ENCODE results near the gene ATP9A. TPM values are rescaled to one million over a fixed set of nuclear protein-coding genes. Genes with fewer than 3 reads are reported as not detected.
"Not testable (repeated sequence)": the region's sequence is repeated elsewhere in the genome, so short reads cannot be mapped to it uniquely, and the experiment has no call there.

Gene ATP9A
- polyA plus RNA-seq, 3 donors, result 57.4 to 60.8 (median 58.5) TPM

DNA sequence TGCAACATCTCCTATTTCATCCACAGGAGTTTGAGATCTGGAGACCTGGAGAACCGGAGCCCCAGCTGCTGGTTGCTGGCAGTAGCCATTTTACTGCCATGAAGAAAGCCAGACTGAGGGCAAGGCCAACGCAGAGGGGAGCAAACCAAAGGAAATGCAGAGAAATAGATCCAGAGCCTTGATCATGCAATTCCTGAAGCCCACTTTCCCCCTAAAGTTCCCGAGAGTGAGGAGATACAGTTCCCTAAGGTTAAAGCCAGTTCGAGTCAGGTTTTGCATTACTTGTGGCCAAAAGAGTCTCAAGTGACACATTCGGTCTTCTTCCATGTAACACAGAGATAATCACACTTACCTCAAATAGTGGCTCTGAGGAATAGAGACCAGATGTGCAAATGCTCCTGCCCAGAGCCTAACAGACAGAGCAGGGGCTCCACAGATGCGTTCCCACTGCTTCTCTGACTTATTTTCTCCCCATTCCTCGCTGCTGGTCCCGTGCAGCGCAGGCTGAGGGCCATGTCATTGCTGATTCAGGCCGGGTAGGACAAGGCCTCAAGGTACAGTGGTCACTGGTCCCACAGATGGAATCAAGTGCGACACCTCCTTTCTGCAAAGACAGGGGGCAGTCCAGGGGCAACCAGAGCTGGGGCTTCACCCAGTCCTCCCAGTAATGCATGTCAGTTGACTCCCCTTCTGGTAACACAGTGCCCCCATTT, 190.6 kb downstream of the ATP9A start:
- no peak for DNase-seq (ENCODE audit: extremely low read depth in 1 of 11, low read depth in 9 of 11, low spot score in 4 of 11)

DNA sequence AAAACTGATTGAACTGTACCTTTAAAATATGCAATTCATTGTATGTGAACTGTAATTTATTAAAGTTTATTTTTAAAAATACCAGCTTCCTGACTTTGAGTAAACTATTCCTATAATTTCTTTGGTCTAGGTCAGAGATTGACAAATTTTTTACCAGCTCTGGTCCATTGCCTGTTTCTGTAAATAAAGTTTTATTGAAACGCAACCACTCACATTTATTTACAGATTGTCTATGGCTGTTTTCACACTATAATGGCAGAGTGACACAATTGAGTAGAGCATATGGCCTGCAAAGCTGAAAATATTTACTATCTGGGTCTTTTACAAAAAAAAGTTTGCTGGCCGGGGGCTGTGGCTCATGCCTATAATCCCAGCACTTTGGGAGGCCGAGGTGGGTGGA, 192.7 kb downstream of the ATP9A start:
- no peak for DNase-seq (ENCODE audit: extremely low read depth in 1 of 11, low read depth in 9 of 11, low spot score in 4 of 11)

DNA sequence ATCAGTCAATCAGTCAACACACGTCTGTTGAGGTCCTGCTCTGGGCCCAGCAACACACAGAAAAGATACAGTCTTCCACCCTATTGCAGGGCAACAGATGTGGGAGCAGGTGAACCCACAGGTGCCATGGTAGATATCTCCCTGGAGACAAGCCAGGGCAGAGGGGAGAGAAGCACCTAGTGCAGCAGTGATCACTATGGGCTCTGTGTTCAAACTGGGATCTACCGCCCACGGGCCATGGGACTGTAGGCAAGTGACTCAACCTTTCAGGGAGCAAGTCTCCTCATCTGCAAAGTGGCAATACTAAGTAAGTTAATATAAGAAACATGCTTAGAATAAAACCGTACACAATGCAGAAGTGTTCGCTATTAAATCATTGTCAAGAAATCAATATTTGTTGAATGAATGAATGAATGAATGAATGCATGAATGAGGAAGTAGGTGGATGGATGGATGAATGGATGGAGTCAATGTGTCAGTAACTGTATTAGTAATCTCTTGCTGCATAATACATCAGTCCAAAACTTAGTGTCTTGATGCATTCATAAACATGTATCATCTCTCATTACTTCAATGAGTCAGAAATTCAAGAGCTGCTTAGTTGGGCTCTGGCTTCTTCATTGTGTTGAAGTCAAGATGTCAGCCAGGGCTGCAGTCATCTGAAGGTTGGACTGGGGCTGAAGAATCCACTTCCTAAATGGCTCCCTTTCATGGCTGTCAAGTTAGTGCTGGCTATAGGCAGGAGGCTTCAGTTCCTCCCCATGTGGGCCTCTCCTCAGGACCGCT, 193.7 kb downstream of the ATP9A start:
- no peak for DNase-seq (ENCODE audit: extremely low read depth in 1 of 11, low read depth in 9 of 11, low spot score in 4 of 11)

DNA sequence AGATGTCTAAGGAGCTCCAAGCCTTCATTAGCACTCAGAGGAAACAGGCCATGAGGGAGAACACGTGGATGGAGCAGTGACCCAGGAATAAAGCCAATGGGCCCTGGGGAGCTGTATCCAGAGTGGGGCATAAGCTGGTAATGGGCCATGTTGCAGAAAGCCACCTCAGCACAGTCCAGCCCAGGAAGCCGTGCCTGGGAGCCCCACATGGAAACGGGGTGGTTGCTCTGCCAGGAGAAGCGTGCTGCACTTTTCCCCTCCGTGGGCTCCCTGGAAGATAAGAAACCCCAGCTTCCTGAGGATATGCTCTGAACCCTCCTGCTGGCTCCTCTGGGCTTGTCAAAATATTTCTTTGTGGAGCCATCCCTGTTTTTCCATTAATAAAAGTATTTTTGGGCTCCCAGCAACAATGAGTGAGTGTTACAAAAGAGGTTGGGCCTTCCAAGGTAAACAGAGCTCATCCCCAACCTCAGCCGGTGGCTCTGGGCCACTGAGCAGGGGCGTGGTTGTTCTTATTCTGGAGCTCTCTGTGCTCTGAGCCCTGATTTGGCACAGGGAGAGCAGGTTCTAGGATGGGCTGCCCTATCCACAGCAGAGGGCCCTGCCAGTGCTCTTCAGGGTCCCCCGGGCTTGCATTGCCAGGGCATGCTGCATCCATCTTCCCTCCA, 194.5 kb downstream of the ATP9A start:
- DNase-seq (ENCODE audit: extremely low read depth in 1 of 11, low read depth in 9 of 11, low spot score in 4 of 11), result no peak

DNA sequence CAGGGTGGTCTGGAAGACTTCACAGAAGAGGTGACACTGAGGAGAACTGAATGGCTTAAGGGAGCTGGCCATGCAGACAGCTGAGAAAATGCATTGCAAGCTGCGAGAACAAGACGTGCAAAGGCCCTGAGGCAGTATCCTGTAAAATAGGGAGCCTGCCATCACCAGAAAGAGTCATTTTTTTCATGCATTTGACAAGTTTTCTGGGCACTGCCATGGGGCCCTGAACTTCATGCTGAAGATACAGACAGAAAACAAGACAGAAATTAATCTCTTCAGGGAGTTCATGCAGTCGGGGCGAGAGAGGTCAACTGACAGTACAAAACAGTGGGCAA, 196.8 kb downstream of the ATP9A start:
- DNase-seq (ENCODE audit: extremely low read depth in 1 of 11, low read depth in 9 of 11, low spot score in 4 of 11), result no peak

DNA sequence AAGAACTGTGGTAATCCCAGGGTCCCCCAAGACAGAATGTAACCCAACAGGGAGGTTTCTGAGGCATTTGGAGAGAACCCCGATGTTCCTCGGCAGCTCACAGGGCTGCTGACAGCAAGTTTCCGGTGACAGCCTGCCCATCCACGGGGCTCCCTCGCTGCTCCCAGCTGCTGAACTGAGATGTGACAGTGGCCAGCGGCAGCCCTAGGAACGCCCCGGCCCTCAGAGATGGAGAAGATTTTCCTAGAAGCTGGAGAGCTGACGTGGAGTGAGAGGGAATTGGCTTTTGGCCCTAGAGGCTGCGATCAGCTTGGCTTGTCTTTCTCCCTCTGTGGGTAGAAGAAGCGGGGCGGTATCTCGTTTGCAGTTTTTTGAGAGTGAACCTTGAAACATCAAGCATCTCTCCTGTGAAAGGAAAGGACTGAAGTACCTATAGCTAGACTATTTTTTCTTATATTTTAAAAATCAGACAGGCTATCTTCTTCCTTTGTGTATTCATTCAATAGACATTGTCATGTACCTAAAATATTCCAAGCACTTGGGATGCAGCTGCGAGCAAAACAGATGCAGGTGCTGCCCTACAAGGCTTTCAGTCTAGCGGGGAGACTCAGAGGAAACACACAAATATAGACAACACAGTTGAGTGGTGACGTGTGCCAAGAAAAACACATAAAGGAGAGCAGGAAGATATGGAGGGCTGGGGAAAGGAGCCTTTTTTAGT, 197.3 kb downstream of the ATP9A start:
- no peak for DNase-seq (ENCODE audit: extremely low read depth in 1 of 11, low read depth in 9 of 11, low spot score in 4 of 11)

DNA sequence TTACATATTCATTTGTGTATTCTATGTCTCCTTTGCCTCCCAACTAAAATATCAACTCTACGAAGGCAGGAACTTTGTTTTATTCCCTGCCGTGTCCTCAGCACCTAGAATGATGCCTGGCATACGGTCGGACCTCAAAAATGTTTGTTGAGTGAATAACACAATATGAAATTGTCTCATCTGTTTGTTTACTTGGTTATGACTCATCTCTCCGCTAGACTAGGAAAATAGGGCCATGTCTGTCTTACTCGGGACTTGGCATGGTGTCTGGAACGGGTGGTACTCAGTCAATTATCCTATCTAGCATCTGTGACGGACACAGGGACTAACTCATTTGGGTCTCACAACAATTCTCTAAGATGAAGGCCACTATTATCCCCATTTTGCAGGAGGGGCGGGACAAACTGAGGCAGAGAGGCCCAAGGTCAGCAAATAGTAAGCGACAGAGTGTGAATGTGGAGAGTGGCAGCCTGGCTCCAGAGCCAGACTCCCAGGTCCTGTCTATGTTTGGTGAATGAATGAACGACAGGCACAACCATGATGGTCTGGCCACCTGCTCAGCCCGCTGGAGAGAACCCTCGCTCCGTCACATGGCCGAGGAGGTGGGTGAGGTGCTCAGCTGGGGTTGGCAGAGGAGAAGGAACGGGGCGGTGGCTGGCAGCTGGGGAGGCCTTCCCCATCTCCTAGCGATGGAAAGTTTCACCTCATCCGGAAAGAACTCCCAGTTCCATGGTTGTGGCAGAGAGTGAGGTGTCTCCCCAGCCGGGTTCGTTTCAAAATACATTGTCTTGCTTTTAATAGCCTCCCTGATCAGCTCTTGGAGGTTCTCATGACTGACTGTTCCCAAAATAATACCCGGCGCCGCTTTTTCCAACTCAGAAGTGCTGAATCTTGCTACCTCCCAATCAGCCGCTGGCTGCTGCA, 198.1 kb downstream of the ATP9A start:
- no peak for DNase-seq (ENCODE audit: extremely low read depth in 1 of 11, low read depth in 9 of 11, low spot score in 4 of 11)

DNA sequence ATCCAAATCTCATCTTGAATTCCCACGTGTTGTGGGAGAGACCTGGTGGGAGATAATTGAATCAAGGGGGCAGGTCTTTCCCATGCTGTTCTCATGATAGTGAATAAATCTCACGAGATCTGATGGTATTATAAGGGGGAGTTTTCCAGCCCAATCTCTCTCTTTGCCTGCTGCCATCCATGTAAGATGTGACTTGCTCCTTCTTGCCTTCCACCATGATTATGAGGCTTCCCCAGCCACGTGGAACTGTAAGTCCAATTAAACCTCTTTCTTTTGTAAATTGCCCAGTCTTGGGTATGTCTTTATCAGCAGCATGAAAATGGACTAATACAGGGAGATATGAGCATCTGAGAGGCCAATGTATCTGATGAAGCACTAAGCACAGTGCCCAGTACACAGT, 199.7 kb downstream of the ATP9A start:
- DNase-seq (ENCODE audit: extremely low read depth in 1 of 11, low read depth in 9 of 11, low spot score in 4 of 11), result not testable (repeated sequence)

DNA sequence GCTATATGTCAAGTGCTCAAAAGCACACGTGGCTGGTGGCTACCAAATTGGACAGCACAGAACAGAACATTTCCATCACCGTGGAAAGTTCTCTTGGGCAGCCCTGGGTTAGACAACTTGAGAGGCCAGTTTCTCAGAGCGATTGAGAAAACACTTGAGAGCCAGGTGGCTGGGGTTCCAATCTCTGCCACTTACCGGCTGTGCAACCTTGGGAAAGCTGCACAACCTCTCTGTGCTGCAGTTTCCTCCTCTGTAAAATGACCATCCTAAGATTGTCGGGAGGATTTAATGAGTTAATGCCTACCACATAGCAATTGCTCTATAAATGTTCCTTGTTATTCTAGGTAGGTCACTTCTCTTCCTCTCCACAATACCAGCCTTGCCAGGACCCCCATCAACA, 200.6 kb downstream of the ATP9A start:
- DNase-seq (ENCODE audit: extremely low read depth in 1 of 11, low read depth in 9 of 11, low spot score in 4 of 11), result no peak

DNA sequence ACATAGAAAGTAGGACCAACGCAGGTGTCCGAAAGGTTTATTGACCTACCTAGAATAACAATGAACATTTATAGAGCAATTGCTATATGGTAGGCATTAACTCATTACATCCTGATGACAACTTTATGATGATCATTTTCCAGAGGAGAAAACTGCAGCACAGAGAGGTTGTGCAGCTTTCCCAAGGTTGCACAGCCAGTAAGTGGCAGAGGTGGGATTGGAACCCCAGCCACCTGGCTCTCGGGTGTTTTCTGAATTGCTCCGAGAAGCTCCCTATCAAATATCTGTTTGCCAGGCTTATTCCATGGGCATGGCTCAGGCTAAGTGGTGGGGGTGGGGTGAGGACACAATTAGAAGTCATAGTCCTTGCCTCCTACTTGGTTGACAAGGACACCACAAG, 201.6 kb downstream of the ATP9A start:
- no peak for DNase-seq (ENCODE audit: extremely low read depth in 1 of 11, low read depth in 9 of 11, low spot score in 4 of 11)

DNA sequence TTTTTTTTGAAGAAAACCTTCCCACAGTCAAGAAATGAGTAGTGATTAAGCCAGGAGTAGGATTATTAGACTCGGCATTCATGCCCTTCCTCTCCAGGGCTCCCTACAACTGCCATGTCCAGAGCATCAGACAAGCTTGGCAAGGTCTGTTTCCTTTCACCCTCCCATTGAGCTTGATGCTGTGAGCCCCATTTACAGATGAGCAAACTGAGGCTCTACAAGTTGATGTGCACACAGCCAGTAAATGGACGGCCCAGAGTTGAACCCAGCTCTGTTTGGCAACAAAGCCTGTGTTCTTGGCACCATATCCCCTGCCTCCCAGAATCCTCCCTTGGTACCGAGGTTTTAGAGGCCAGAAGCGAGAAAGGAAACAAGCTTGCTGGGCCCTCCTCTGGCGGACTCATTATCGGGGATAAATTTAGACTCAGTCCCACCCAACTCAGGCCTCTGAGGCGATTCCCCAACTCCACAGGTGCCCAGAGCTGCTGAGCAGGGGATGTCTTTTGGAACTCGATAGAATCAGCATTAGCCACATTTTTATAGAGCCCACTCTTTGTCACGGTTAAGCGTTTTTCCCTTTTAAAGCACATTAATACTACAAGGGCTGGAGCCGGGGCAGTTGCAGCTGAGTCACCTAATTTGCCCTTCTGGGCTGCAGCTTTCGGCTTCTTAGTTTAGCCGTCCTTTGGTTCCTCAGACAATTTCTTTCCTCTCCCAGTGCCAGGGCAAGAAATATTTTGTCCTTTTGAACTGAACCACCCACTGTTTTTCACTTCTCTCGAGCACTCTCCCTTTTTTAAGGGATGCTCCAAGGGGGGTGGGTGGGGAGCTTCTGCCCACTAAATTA, 202.7 kb downstream of the ATP9A start:
- no peak for DNase-seq (ENCODE audit: extremely low read depth in 1 of 11, low read depth in 9 of 11, low spot score in 4 of 11)

DNA sequence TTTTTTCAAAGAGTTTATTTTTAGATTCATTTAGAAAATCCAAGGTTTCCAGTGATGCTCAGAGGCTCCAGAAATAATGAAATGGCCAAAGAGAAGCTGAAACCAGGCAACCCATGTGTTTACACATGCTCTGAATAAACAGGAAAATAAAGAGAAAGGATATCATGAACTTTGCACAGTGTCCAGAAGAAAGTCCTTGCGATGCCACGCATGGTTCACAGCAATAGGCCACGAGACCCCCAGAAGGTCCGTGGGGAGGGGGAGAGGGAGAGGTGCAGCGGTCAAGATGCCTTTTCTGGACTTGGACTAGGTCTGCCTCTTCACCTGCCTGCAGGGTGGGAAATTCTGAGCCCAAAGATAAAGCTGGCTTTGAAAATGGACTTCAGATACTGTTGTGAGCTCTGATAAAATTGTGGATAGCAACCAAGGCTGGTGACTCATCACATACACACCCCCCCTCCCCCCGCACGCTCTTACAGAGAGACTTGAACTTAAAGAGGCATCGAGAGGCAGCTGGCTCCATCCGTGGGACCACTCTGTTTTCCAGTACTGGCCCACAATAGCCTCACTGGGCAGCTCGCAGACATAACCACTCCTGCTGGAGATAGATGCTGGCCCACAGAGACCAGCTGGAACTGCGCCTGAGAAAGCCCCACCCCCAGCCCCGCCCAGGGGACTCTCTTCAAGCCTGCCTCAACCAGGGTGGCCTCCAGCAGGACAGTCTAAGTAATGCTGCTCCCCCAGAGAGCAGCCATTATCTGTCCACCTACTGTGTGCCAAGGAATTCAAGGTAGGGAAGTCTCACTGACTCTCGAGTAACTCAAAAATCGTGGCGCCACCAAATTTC, 204.5 kb downstream of the ATP9A start:
- peak in 3 of 11 donors; percentile 39 to 46 (median 41) for DNase-seq (ENCODE audit: extremely low read depth in 1 of 11, low read depth in 9 of 11, low spot score in 4 of 11)

DNA sequence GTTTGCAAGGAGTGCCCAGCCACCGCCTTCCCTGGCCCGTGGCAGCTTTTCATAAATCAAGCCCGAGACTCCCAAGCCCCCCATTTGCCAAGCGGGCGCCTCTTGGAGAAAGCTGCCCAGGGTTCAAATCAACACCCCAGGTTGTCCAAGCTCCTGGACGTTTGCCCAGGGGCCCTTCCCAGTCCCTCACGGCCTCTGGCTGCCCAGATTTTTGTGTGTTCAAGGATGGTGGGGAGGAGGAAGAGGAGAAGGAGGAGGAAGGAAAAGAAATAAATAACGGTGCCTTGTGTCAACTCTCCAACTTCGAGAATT, 205.1 kb downstream of the ATP9A start:
- peak in 2 of 11 donors; percentile 29 to 33 for DNase-seq (ENCODE audit: extremely low read depth in 1 of 11, low read depth in 9 of 11, low spot score in 4 of 11)

DNA sequence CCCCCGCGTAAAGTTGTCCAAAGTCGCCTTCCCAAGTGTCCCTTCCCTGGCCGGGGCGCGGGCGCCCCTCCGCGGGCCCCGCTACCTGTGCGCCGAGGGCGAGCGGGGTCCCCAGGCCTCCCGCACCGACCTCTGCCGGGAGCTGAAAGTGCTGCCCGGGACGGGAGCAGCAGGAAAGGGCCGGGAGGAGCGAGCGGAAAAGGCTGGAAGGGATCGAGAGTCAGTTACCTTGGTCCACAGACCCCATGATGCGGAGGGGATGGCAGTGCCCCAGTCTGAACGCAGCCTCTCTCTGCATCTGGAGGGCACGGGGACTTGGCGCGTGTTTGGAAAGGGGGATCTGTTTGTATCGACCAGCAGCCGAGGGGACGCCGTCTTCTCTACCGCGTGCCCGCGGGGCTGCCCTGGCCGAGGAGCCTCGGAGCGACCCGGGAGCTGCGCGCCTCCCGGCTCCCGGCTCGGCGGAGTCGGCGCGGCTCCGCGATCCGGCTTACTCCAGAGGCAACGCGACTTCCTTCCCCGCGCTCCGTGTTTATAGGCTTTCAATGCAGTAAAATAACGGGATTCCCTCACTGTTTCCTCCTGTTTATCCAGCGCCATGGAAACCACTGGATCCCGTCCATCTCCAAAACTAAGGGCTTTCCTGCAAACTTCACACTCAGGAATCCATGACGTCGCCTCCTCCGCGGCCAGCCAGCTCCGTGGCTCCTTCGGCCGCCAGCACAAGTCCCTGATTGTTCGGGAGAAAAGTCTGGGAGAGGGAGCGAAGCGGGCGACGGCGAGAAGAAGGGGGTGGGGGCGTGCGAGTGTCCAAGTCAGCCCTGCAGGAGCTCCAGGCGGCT, 205.6 kb downstream of the ATP9A start:
- peak; percentile 77 to 95 (median 88) for DNase-seq (ENCODE audit: extremely low read depth in 1 of 11, low read depth in 9 of 11, low spot score in 4 of 11)

DNA sequence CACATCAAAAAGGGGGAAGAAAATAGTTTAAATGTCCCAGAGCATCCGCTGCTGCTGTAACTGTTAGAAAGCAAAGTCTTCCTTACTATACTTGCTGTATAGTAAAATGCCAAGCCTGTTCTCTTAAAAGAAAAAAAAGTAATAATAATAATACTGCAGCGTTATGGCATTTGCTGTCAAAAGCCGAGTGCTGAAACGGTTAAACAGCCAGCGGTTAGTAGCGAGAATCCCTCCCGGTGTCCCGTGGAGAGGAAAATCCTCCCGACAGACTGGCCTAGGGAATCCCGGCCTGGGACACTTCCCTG, 206.2 kb downstream of the ATP9A start:
- DNase-seq (ENCODE audit: extremely low read depth in 1 of 11, low read depth in 9 of 11, low spot score in 4 of 11), result no peak

DNA sequence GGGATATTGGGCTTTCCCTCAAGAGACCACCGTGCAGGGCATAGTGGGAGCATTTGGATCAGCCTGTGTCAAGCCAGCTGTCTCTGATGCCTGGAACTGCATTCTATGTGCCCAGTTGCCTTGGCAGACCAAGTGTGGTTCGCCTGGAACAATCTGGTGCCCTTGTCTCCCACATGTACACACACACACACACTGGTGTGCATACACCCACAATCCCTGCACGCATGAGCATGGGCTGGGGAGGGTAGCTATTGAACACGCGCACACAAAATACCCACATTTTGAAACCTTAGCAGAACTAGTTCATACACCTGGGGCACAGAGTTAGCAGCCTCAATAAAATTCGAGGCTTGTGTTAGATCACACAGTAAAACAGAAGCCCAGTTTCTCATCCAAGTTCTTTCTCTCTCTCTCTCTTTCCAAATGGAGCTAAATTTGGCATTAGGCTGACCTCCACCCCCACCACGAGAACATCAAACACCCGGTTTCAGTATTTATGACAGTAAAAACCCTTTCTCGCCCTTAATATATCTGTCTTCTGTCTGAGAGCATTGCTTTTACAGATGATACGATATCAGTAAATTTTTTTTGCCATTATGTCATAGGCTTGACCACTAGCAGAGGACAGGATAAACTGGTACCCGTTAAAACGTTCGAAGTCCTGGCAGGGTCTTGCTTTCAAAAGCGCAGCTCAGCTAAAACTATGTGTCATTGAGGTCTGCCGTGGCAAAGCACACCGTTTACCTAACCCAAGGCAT, 207.5 kb downstream of the ATP9A start:
- DNase-seq (ENCODE audit: extremely low read depth in 1 of 11, low read depth in 9 of 11, low spot score in 4 of 11), result no peak

Data from renal cortex interstitium (tissue), 11 donors.